Osteocyte (in vitro differentiated cells): ENCODE measurements around the gene TNPO3. TPM values are rescaled to one million over a fixed set of nuclear protein-coding genes. Genes with fewer than 3 reads are reported as not detected.

Experiments used
- DNase-seq: peaks from one replicate; pipeline ENCODE4 v3.0.0; 2021; ENCODE audit warnings: mixed read lengths; ENCODE audit not compliant: unreplicated experiment; ENCODE audit errors: extremely low spot score
- H3K27ac Mint-ChIP-seq: one replicate; pipeline ENCODE4 v1.8.0; 2021; ENCODE audit warnings: mild to moderate bottlenecking, mixed read lengths; ENCODE audit not compliant: unreplicated experiment
- H3K27me3 Mint-ChIP-seq: one replicate; pipeline ENCODE4 v1.8.0; 2021; ENCODE audit warnings: mixed read lengths; ENCODE audit not compliant: unreplicated experiment
- H3K36me3 Mint-ChIP-seq: one replicate; pipeline ENCODE4 v1.8.0; 2021; ENCODE audit warnings: mixed read lengths; ENCODE audit not compliant: unreplicated experiment
- H3K4me1 Mint-ChIP-seq: one replicate; pipeline ENCODE4 v1.8.0; 2021; ENCODE audit warnings: mixed read lengths; ENCODE audit not compliant: unreplicated experiment
- H3K4me3 Mint-ChIP-seq: one replicate; pipeline ENCODE4 v1.8.0; 2021; ENCODE audit warnings: mild to moderate bottlenecking, moderate library complexity, mixed read lengths; ENCODE audit not compliant: unreplicated experiment
- H3K9me3 Mint-ChIP-seq: one replicate; pipeline ENCODE4 v1.8.0; 2021; ENCODE audit warnings: mixed read lengths; ENCODE audit not compliant: unreplicated experiment
- CTCF ChIP-seq: fragments of 200-600 bp; sonication (generic); IDR thresholded peaks from 2 replicates; pipeline ENCODE4 v1.5.0; 2021; ENCODE audit warnings: antibody characterized with exemption, mild to moderate bottlenecking, moderate library complexity
- total RNA-seq: library from RNA; stranded (reverse); gene quantifications from 2 replicates; pipeline ENCODE4 v1.2.1, GENCODE V29; 2021

Gene TNPO3
- total RNA-seq, 1 donor from 2014 or later: 46.0 TPM

GRCh38 chr7:128906001-128906765 is 148.7 kb downstream of the TNPO3 start:
- Mint-ChIP-seq H3K9me3 (no peaks in the 10 kb centered on the region), H3K4me3 (no peak overlapping the region), H3K27me3 (peaks cover 38% of the 10 kb centered on the region), H3K4me1 (peaks cover 17% of the 10 kb centered on the region), H3K27ac (no peak overlapping the region), H3K36me3 (no peaks in the 10 kb centered on the region)
- no peak for TF ChIP-seq CTCF
- DNase-seq: no peak

GRCh38 chr7:128904381-128905197 is 150.3 kb downstream of the TNPO3 start:
- peak; percentile 64 for TF ChIP-seq CTCF
- no peaks in the 10 kb centered on the region for H3K9me3 Mint-ChIP-seq
- H3K4me3 Mint-ChIP-seq: no peak overlapping the region
- H3K27ac Mint-ChIP-seq: no peak overlapping the region
- peaks cover 7% of the 10 kb centered on the region for H3K4me1 Mint-ChIP-seq
- DNase-seq: no peak
- peaks cover 38% of the 10 kb centered on the region for H3K27me3 Mint-ChIP-seq
- no peaks in the 10 kb centered on the region for H3K36me3 Mint-ChIP-seq

Other genes starting within 250 kb of the TNPO3 start
- 26.9 and 28.6 TPM in 2 replicates for gene FLNC, start 224.7 kb downstream of the TNPO3 start, total RNA-seq
- gene ATP6V1F, start 192.3 kb downstream of the TNPO3 start, total RNA-seq: 161 and 162 TPM in 2 replicates
- gene KCP, start 144.4 kb downstream of the TNPO3 start, total RNA-seq: 0.55 and 0.70 TPM in 2 replicates
- 0.24 TPM in 1 of 2 replicates, not detected in the other for gene IRF5, start 117.2 kb downstream of the TNPO3 start, total RNA-seq
- gene TSPAN33, start 89.6 kb upstream of the TNPO3 start, total RNA-seq: 0.39 and 1.2 TPM in 2 replicates
- gene SMO, start 133.5 kb upstream of the TNPO3 start, total RNA-seq: 40.2 and 41.6 TPM in 2 replicates
- 19.0 and 19.9 TPM in 2 replicates for gene AHCYL2, start 169.9 kb upstream of the TNPO3 start, total RNA-seq